Suprapubic skin (tissue), 4 donors: ENCODE data around the gene HOXC4.

Experiments used
- EP300 ChIP-seq: sonication (generic); formaldehyde crosslinking; IDR thresholded peaks from one replicate; pipeline ENCODE4 v1.6.1; 2017; ENCODE audit warnings: antibody characterized with exemption
- POLR2A ChIP-seq, 2 donors: fragments of 450-650 bp; IDR thresholded peaks; one replicate each; pipeline ENCODE4 v1.6.1; 2017; ENCODE audit warnings: antibody characterized with exemption in 2 of 2, mild to moderate bottlenecking in 2 of 2, moderate library complexity in 2 of 2
- POLR2AphosphoS5 ChIP-seq, 3 donors: sonication (generic); formaldehyde crosslinking; IDR thresholded peaks; one replicate each; pipeline ENCODE4 v1.6.1; 2017; ENCODE audit warnings: antibody characterized with exemption in 3 of 3
- TF ChIP-seq, protein P1 (sequence below), 2 donors: fragments of 200-600 bp in 1 of 2; fragments of 450-650 bp in 1 of 2; sonication (generic) in 1 of 2; IDR thresholded peaks; one replicate each; pipeline ENCODE4 v1.5.1; 2016 to 2019; ENCODE audit warnings: antibody characterized with exemption in 2 of 2, mild to moderate bottlenecking in 1 of 2, moderate library complexity in 1 of 2

DNA sequence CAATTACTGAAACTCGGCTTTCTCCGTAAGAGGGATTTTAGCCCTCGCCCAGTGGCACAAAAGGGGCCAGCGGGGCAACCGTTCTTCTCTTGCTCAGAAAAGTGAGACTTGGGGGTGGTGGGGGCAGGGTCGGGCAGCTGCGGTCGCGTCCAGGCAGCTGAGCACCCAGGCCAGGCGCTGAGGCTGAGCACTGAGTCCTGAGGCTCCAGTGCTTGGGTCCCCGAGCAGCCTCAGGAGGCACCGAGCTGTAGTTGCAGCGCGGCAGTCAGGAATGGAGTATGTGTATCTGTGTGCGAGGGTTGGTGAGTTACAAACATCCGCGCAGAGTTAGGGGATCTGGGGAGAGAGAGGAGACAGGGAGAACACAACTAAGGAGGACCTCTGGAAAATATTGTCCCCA is 29.5 kb upstream of the HOXC4 start:
- TF ChIP-seq, protein P1, sequence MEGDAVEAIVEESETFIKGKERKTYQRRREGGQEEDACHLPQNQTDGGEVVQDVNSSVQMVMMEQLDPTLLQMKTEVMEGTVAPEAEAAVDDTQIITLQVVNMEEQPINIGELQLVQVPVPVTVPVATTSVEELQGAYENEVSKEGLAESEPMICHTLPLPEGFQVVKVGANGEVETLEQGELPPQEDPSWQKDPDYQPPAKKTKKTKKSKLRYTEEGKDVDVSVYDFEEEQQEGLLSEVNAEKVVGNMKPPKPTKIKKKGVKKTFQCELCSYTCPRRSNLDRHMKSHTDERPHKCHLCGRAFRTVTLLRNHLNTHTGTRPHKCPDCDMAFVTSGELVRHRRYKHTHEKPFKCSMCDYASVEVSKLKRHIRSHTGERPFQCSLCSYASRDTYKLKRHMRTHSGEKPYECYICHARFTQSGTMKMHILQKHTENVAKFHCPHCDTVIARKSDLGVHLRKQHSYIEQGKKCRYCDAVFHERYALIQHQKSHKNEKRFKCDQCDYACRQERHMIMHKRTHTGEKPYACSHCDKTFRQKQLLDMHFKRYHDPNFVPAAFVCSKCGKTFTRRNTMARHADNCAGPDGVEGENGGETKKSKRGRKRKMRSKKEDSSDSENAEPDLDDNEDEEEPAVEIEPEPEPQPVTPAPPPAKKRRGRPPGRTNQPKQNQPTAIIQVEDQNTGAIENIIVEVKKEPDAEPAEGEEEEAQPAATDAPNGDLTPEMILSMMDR (IDR thresholded peaks at IDR 0.05): no peak
- TF ChIP-seq EP300: no peak
- TF ChIP-seq POLR2A (IDR thresholded peaks at IDR 0.05): no peak
- no peak for TF ChIP-seq POLR2AphosphoS5 (IDR thresholded peaks at IDR 0.05)
